GM18511 (cell line): ENCODE data around the gene DAGLA.

ENCODE experiments used
- ATAC-seq: cut with Tn5 transposase; IDR thresholded peaks from one replicate; pipeline ENCODE4 v1.9.1; 2021; ENCODE audit warnings: mild to moderate bottlenecking, moderate library complexity; ENCODE audit not compliant: unreplicated experiment

The DAGLA gene

DNA sequence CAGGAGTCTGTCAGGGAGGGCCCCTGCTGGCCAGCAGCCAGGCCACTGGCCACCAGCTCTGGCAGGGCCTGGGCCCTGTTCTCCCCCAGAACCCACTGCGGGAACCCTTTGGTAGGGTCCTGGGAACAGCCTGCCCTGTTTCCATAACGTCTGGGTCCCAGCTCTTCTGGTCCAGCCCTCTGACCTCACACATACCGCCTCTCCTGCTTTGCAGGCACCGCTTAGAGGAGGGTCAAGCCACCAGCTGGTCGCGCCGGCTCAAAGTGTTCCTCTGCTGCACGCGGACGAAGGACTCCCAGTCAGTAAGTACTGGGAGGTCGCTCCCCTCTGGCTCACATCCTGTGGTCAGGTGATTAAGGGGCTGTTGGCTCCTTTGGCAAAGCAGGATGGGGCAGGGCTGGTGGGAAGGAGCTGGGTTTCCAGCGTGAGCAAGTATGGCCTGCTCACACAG is 45.6 kb downstream of the DAGLA start:
- no peak for ATAC-seq

DNA sequence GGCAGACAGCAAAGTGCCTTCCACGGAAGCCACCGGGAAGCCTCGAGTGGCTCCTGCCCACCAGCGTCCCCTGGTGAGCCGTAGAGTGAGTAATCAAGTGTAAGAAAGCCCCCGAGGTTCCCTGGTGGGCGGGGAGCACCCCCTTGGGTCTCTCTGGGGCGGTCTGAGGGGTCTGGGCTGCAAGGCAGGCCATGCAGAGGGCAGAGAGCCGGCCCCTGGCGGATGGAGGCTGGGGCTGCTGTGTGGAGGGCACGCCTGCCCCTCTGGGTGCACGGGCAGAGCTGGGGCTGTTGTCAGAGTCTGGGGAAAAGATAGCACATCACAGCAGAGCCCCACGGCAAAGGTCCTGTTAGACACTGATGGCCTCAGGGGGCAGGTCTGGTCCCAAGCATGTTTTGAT is 46.6 kb downstream of the DAGLA start:
- no peak for ATAC-seq

DNA sequence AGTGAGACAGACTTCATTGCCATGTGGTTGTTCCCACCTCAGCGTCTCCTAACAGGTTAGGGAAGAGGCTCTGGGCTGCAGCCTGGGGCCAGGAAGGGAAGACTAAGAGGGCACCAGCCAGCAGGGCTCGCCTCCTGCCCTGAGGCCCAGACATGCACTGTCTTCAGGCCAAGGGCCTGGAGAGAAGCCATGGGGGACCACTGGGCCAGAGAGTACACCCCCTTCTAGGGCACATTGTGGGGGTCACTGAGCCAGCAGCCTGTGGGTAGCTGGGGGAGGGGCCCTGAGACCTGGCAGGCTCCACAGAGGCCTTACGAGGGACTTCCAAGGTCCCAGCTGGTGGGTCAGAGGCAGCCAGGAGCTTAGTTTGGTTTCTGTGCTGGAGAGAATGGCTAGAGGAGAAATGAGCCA is 47.2 kb downstream of the DAGLA start:
- ATAC-seq: no peak

DNA sequence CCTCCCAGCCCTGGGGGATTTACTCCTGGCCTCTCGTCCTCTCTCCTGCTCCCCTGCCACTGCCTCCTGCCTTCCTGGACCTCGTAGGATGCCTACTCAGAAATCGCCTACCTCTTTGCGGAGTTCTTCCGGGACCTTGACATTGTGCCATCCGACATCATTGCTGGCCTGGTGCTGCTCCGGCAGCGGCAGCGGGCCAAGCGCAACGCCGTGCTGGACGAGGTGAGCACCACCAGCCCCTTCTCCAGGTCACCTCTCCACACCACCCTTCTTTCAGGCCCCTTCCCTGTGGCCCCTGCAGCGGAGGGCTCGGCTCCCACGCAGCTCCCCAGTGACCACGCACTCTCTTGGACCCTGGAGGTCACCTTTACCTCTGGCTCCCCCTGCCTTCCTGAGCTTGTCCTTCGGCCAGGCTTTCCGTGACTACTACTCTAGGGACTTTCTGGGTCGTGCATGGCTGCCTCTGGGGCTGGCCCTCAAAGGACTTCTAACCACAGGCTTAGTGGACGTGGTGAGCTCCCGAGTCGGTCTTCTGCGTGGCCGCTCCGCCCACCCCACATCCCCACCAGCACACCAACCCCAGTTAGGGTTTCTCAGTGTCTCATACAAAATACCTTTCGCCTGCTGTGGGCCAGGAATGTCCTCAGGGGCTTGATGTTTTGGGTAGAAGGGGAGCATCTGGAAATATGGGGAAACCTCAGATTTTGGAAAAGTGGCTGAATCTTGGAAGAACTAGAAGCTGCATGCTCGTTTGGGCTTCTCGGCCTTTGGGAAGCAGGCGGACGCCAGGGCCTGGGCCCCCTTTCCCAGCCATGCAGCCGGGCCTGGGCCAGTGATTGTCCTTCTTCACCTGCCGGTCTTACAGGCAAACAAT is 48.1 kb downstream of the DAGLA start:
- no peak for ATAC-seq

DNA sequence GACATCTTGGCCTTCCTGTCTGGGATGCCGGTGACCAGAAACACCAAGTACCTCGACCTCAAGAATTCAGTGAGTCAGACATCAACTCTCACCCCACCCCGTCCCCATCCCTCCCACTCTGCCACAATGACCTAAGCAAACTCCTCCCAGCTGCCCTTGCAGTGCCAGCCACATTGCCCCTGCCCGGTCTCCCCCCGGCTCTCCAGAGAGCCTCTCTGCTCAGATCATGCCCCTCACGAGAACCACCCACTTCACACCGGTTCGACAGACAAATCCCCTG is 48.7 kb downstream of the DAGLA start:
- no peak for ATAC-seq

DNA sequence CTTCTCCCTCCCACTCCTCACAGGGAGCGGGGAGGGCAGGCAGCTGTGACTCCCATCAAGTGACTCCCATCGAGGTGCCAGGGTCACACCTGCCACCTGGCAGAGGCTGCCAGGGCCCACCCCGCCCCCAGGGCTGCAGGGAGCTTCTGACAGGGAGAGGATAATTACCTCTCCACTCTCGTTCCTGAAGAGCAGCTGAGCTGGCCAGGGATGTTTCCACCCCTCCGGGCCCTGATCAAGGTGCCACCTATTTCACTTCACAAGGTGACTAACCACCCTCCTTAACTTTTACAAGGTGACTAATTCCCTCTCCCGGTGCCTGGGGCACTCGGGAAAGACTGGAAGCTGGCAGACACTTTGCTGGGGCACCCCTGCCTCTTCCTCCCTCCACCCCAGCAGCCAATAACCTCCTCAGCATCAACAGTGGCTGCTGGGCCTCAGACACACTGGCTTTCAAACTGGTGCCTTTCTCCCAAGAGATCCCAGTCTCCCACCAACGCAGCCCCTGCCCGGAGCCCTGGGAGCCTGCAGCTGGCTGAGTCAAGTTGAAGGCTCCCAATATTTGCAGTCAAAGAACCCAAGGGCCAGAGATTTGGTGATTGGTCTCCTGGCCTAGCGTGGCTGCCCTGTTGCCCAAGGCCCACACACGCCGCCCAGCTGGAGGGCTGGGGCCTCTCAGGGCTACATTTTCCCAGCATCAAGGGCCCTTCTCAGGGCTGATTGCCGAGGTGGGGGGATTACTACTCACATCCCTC is 50.2 kb downstream of the DAGLA start:
- ATAC-seq: no peak

DNA sequence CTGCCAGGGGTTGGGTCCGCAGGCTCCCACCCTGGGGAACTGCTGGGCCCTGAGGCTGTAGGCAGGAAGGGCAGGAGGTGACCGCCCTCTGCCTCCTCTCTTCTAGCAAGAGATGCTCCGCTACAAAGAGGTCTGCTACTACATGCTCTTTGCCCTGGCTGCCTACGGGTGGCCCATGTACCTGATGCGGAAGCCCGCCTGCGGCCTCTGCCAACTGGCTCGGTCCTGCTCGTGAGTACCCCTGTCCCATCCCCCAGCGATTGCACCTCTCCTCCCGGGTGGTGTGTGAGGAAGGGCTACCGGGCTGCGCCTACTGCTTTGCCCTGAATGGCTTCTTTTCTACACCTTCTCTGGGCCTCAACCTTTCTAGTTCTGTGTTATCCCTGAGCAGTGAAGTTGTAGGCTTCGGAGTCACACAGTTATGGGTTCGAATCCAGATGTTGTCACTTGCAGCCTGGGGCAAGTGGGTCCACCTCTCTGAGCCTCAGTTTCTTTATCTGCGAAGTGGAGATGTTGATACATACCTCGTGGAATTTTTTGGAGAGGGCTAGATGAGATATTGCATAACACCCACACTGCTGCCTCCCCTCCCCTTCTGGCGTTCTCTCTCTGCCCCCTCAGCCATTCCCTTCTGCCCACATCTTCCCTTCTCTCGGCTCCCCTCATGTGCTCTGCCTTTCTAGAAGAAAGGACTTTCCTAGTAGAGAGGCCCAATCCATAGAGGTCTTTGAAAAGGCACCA is 51.2 kb downstream of the DAGLA start:
- no peak for ATAC-seq

DNA sequence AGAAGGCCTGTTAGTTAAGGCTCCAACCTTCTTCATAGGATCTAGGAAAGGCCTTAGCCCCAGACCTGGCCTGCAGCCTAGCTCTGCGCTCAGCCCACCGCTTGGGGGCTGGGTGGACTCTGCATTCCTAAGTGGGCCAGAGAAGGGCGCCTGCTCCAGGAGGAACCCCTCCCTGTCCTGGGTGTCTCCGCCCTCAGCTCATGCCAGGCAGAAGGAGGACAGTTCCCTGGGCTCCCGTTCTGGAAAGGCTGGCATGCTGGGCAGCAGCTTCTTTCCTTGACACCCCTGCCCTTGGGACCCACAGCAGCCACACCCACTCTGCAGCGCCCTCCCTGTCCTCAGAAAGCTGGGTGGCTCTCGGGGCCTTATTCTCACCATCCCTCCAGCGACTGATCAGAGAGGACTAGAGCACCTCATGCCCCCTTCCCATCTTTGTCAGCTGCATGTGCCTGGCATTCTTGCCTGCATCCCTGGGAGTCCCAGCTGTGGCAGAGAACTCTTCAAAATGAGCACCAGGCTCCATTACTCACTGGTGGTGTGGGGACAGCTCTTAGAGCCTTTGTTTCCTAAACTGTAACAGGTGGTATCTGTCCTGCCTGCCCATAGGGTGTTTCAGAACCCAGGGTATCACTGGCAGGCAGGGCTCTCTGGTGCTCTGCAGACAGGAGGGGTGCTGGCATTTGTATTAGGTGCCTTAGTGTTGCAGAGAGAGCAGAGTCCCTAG is 51.9 kb downstream of the DAGLA start:
- ATAC-seq: no peak

DNA sequence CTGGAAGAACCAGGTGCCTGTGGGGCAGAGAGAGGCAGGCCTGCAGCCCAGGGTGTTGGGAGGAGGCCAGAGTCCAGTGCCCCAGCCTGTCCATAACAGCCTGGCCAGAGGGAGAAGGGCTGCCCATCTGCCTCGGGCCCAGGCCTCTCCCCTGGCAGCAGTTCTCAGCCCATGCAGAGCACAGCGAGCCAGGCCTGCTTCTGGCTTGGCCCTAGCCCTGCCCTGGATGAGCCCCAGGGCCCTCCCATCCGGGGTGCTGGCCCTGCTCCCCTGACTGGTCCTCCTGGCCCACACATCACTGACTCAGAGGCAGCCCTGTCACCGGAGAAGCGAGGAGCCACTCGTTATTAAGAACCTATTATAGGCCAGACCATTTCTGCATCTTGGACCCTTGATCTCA is 52.5 kb downstream of the DAGLA start:
- ATAC-seq: no peak

DNA sequence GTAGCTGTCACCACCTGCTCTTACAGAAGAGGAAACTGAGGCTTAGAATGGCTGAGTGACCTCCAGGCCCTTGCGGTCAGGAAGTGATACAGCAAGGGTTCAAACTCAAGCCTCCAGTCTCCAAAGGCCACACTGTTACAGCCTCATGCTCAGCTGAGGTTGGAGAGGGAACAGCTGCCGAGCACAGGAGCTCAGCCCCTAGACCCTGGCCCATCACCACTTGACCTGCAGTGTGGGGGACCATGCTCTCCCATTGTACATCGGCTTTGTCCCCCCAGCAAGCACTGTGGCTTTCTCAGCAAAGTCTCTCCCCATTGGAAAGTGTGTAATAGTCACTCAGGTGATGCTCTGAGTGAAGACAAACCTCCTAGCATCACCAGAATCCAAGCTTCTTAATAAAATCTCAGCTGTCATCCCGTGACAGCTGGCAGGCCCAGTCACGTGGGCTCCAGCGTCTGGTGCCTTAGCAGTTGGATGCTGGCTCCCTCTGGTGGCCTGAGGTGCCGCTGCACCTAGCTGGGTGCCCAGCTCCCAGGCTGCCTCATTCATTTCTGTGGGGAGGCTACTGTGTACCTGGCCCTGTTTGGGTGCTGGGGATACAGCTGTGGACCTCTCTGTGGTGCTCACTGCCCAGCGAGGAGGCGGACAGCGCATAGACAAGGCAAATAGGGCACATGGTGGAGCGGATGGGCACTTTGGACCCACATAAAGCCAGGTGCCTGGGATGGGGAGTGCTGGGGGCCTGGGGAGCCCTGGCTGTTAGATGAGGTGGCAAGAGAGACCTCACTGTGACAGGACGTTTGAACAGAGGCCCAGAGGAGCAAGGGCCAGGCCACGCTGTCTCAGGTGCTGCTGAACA is 53.2 kb downstream of the DAGLA start:
- ATAC-seq: peak; percentile 90

DNA sequence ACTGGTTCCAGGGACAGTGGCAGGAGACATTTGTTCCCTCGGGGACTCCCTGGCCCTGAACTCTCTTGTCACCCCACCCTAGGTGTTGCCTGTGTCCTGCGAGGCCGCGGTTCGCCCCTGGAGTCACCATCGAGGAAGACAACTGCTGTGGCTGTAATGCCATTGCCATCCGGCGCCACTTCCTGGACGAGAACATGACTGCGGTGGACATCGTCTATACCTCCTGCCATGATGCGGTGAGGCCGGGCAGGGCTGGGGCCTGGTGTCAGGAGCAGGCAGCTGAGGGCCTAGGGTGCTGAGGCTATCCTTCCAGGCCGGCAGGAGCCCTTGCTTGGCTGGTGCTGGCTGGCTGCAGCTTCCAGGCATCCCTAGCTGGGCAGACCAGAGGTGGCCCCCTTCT is 54.6 kb downstream of the DAGLA start:
- no peak for ATAC-seq

DNA sequence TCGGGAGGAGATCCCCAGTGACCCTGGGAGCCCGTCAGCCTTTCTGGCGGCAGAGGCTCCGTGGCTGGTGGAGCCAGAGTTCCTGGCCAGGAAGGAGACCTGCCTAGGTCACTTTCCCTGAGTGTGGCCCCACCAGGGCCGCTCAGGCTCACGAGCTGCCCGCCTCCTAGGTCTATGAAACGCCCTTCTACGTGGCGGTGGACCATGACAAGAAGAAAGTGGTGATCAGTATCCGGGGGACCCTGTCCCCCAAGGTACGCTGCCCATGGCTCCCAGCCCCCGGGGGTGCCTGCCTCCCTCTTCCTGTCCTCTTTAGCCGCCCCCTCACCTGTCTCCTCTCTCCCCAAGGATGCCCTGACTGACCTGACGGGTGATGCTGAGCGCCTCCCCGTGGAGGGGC is 55.2 kb downstream of the DAGLA start:
- no peak for ATAC-seq

DNA sequence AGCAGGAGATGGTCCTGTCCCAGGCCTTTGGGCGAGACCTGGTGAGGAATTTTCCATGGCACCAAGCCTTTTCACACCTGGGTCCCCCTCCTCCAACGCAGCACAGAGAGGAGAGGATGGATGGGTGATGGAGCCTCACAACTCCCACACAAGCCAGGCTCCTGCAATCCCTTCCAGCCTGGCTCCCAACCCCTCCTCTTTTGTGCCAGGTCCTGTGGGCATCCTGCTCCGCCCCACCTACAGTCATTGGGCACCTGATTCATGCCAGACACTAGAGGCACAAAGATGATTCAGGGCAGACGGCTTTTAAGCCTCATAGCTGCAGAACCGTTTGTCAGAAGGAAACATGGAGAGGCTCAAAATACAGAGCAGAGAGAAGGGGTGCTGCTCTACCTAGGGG is 56.1 kb downstream of the DAGLA start:
- ATAC-seq: no peak

DNA sequence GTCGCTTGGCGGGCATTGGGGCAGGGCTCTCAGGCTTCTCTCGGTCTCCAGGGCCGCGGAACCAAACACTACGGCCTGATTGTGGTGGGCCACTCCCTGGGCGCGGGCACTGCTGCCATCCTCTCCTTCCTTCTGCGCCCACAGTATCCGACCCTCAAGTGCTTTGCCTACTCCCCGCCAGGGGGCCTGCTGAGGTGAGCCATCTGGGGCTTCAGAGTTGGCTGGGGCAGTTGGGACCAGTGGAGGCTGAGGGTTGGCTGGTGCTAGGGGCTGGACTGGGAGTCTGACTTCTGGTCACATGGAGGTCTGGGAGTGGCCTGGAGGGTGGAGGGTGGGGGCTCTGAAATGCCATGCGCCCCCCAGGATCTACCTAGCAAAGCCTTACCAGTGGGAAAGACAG is 56.9 kb downstream of the DAGLA start:
- no peak for ATAC-seq

DNA sequence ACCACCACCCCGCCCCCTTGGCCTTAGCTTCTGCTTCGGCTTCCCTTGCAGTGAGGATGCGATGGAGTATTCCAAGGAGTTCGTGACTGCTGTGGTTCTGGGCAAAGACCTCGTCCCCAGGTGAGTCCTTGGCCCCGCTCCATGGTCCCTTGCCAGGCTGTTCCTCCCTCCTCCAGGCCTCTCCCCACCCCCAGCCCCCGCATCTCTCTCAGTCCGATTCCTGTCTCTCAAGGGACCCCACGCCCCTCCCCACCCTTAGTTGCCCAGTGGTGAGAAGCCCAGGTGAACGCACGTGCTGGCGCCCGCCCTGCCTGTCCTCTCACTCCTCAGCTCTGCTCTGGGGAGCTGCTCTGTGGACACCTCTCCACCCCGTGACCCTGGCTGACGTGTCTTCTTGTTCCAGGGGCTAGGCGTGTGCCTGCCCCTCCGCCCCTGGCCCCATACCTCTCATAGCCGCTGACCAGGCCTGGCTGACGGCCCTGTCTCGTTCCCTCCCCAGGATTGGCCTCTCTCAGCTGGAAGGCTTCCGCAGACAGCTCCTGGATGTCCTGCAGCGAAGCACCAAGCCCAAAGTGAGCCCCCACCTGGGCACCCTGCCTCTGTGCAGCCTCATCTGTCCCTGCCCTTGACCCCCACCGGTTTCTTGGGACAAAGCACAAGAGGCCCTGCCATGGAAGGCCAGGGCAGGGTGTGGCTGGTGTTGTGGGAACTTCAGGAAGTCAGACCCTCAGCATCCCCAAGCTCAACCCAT is 57.6 kb downstream of the DAGLA start:
- ATAC-seq: no peak

DNA sequence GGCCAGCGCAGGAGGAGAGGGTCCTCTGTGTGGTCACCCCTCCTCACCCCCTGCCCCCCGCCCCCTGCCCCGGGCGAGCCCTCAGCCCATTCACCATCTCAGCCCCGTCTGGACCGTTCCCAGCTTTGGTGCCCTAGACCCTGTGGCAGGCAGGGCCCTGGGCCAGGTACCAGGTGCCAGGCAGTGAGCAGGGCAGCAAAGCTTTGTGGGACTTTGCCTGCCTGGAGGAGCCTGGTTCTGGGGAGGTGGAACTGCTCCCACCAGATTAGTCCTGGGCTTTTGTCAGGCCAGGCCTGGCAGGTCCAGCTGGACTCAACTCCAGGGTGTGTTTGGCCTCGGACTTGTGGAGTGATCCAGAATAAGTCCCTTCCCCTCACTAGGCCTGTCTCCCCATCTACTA is 58.6 kb downstream of the DAGLA start:
- no peak for ATAC-seq

DNA sequence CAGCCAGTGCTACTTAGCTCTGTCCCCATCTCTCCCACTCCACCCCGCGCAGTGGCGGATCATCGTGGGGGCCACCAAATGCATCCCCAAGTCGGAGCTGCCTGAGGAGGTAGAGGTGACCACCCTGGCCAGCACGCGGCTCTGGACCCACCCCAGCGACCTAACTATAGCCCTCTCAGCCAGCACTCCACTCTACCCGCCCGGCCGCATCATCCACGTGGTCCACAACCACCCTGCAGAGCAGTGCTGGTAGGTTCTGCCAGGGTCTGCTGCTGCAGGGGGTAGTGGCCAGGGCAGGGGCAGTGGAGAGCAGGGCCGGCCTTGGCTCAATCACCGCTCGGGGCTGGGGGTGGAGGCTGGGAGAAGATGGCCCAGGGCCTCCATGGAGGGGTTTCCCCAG is 59.2 kb downstream of the DAGLA start:
- ATAC-seq: no peak

DNA sequence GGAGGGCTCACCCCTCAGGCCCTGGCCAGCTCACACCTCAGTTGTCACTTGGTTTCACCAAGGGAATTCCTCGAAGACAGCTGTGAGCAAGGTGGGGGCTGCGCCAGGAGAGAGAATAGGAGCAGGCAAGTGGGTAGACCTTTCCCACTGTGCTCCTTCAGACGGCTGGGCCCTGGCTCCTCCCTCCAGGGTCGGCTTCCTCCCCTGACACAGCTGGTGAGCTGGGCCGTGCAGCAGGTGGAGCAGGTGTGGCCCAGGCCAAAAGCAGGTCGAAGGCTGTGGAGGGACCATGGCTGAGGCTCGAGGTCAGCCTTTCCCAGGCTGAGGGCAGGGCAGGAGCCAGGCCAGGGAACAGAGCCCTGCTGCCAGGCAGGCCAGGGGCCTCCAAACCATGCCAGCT is 59.8 kb downstream of the DAGLA start:
- no peak for ATAC-seq

DNA sequence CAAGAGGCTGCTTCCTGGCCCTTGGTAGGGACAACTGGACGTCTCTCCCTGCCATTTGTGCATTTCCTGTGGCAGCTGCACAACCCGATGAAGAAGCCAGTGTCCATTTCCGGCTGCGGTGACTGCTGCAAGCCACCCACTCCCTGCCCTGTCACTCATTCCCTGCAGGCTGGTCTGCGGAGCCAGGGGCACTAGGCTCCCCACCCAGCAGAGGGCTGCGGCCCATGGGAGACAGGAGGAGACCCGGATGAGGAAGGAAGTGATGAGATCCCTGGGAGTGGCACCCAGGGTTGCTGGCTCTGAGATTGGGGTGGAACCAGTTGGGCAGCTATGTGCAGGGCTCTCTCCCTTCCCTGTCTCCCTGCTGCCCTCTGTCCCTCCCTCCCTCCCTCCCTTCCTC is 62.2 kb downstream of the DAGLA start:
- ATAC-seq: no peak
